NT2/D1 (cell line): ENCODE measurements around the gene RNF220.

Experiments
- YY1 ChIP-seq: IDR thresholded peaks from 2 replicates; pipeline ENCODE4 v1.6.1; 2011; ENCODE audit not compliant: insufficient read length, insufficient read depth
- ZNF274 ChIP-seq: IDR thresholded peaks from 2 replicates; pipeline ENCODE4 v1.6.1; 2011; ENCODE audit warnings: mild to moderate bottlenecking, low read depth, low read length

GRCh38 chr1:44355582-44356305 is 49.3 kb upstream of the RNF220 start:
- no peak for TF ChIP-seq ZNF274
- no peak for TF ChIP-seq YY1
